H9 (cell line): ENCODE results near the gene PFKFB2. TPM values are rescaled to one million over a fixed set of nuclear protein-coding genes. Genes with fewer than 3 reads are reported as not detected.

Experiments
- DNase-seq: peaks from one replicate; pipeline ENCODE4 v3.0.0-alpha.2; 2017
- H2AFZ ChIP-seq: one replicate; pipeline ENCODE4 v1.6.1; 2013; ENCODE audit warnings: mild to moderate bottlenecking, low read length, control low read depth, moderate library complexity
- H2AK5ac ChIP-seq: 2 replicates; pipeline ENCODE4 v1.6.1; 2013; ENCODE audit warnings: low read length, control low read depth, mixed read lengths; ENCODE audit not compliant: insufficient read length
- H2BK120ac ChIP-seq: one replicate; pipeline ENCODE4 v1.6.1; 2013; ENCODE audit warnings: low read depth, mild to moderate bottlenecking, low read length, control low read depth, inconsistent platforms; ENCODE audit not compliant: poor library complexity, severe bottlenecking
- H2BK12ac ChIP-seq: 2 replicates; pipeline ENCODE4 v1.6.1; 2013; ENCODE audit warnings: low read length, control low read depth, mixed read lengths, low read depth; ENCODE audit not compliant: insufficient read length
- H2BK15ac ChIP-seq: 2 replicates; pipeline ENCODE4 v1.6.1; 2013; ENCODE audit warnings: low read depth, low read length, control low read depth
- H2BK20ac ChIP-seq: one replicate; pipeline ENCODE4 v1.6.1; 2013; ENCODE audit warnings: low read depth, mild to moderate bottlenecking, low read length, control low read depth, inconsistent platforms; ENCODE audit not compliant: poor library complexity, severe bottlenecking
- H2BK5ac ChIP-seq: 2 replicates; pipeline ENCODE4 v1.6.1; 2013; ENCODE audit warnings: low read length, control low read depth, mixed read lengths; ENCODE audit not compliant: insufficient read length
- H3K14ac ChIP-seq: 2 replicates; pipeline ENCODE4 v1.6.1; 2013; ENCODE audit warnings: low read length, control low read depth; ENCODE audit not compliant: insufficient read depth
- H3K18ac ChIP-seq: 2 replicates; pipeline ENCODE4 v1.6.1; 2013; ENCODE audit warnings: low read depth, mild to moderate bottlenecking, mixed read lengths, low read length, control low read depth; ENCODE audit not compliant: insufficient read length
- H3K23ac ChIP-seq: 2 replicates; pipeline ENCODE4 v1.6.1; 2013; ENCODE audit warnings: low read length, control low read depth, mixed read lengths, low read depth; ENCODE audit not compliant: insufficient read length
- H3K23me2 ChIP-seq: 2 replicates; pipeline ENCODE4 v1.6.1; 2013; ENCODE audit warnings: low read depth, mild to moderate bottlenecking, mixed read lengths, low read length, control low read depth; ENCODE audit not compliant: insufficient read length, poor library complexity, severe bottlenecking
- H3K27ac ChIP-seq: 2 replicates; pipeline ENCODE4 v1.5.1; 2013; ENCODE audit warnings: low read length, control low read depth, mixed read lengths, low read depth; ENCODE audit not compliant: insufficient read length
- H3K27me3 ChIP-seq: 2 replicates; pipeline ENCODE4 v1.6.1; 2013; ENCODE audit warnings: low read length, control low read depth, inconsistent platforms; ENCODE audit not compliant: insufficient read depth
- H3K4ac ChIP-seq: 2 replicates; pipeline ENCODE4 v1.6.1; 2013; ENCODE audit warnings: low read depth, mild to moderate bottlenecking, control low read depth, inconsistent platforms, low read length, moderate library complexity
- H3K4me1 ChIP-seq: 2 replicates; pipeline ENCODE4 v1.6.1; 2013; ENCODE audit warnings: low read length, control low read depth, inconsistent platforms; ENCODE audit not compliant: insufficient read depth
- H3K4me2 ChIP-seq: 2 replicates; pipeline ENCODE4 v1.6.1; 2013; ENCODE audit warnings: low read length, control low read depth, mixed read lengths; ENCODE audit not compliant: insufficient read length, insufficient read depth
- H3K56ac ChIP-seq: 2 replicates; pipeline ENCODE4 v1.6.1; 2013; ENCODE audit warnings: low read depth, mild to moderate bottlenecking, mixed read lengths, low read length, control low read depth; ENCODE audit not compliant: insufficient read length
- H3K79me1 ChIP-seq: 2 replicates; pipeline ENCODE4 v1.6.1; 2013; ENCODE audit warnings: low read depth, mild to moderate bottlenecking, moderate library complexity, low read length, control low read depth, inconsistent platforms; ENCODE audit not compliant: insufficient read depth, poor library complexity, severe bottlenecking
- H3K79me2 ChIP-seq: 2 replicates; pipeline ENCODE4 v1.6.1; 2013; ENCODE audit warnings: low read length, control low read depth, inconsistent platforms; ENCODE audit not compliant: insufficient read depth
- H3K9ac ChIP-seq: 2 replicates; pipeline ENCODE4 v1.6.1; 2013; ENCODE audit warnings: low read length, control low read depth, mixed read lengths; ENCODE audit not compliant: insufficient read length; ENCODE audit errors: extremely low read depth
- H3K9me3 ChIP-seq: one replicate; pipeline ENCODE4 v1.6.1; 2013; ENCODE audit warnings: low read depth, low read length, inconsistent platforms; ENCODE audit not compliant: control insufficient read depth
- H3T11ph ChIP-seq: one replicate; pipeline ENCODE4 v1.6.1; 2013; ENCODE audit warnings: mild to moderate bottlenecking, low read length, control low read depth, inconsistent platforms
- H4K20me1 ChIP-seq: one replicate; pipeline ENCODE4 v1.6.1; 2013; ENCODE audit not compliant: control insufficient read depth, insufficient read length, insufficient read depth
- H4K5ac ChIP-seq: 2 replicates; pipeline ENCODE4 v1.6.1; 2013; ENCODE audit warnings: low read depth, mild to moderate bottlenecking, mixed read lengths, low read length, control low read depth; ENCODE audit not compliant: insufficient read length
- H4K8ac ChIP-seq: replicated peaks from 2 replicates; pipeline ENCODE4 v1.6.1; 2013; ENCODE audit warnings: low read length, control low read depth, mixed read lengths, low read depth; ENCODE audit not compliant: insufficient read length
- H4K91ac ChIP-seq: 2 replicates; pipeline ENCODE4 v1.6.1; 2013; ENCODE audit warnings: low read depth, mild to moderate bottlenecking, moderate library complexity, mixed read lengths, low read length, control low read depth; ENCODE audit not compliant: insufficient read length
- H3K27ac Mint-ChIP-seq, 3 experiments: 2 replicates in 2 of 3; 3 replicates in 1 of 3; pipeline ENCODE4 v1.8.0; 2020 to 2021; ENCODE audit warnings: mixed read lengths in 3 of 3, mild to moderate bottlenecking in 1 of 3, moderate library complexity in 1 of 3
- H3K27me3 Mint-ChIP-seq: 2 replicates; pipeline ENCODE4 v1.8.0; 2021; ENCODE audit warnings: low read depth, mild to moderate bottlenecking, moderate library complexity, mixed read lengths
- H3K36me3 Mint-ChIP-seq, 3 experiments: 2 replicates in 2 of 3; 3 replicates in 1 of 3; pipeline ENCODE4 v1.8.0; 2020 to 2021; ENCODE audit warnings: low read depth in 3 of 3, mixed read lengths in 3 of 3; ENCODE audit not compliant: insufficient read depth in 1 of 3
- H3K4me1 Mint-ChIP-seq, 2 experiments: 2 replicates each; pipeline ENCODE4 v1.8.0; 2020; ENCODE audit warnings: mixed read lengths in 2 of 2
- H3K4me3 Mint-ChIP-seq, 2 experiments: 2 replicates in 1 of 2; 3 replicates in 1 of 2; pipeline ENCODE4 v1.8.0; 2020 to 2021; ENCODE audit warnings: mild to moderate bottlenecking in 2 of 2, mixed read lengths in 2 of 2, moderate library complexity in 1 of 2
- H3K9me3 Mint-ChIP-seq, 2 experiments: 2 replicates in 1 of 2; 3 replicates in 1 of 2; pipeline ENCODE4 v1.8.0; 2020; ENCODE audit warnings: mild to moderate bottlenecking in 2 of 2, mixed read lengths in 2 of 2, moderate library complexity in 1 of 2
- CTCF ChIP-seq: fragments of 200-600 bp; sonication (generic); conservative IDR thresholded peaks from 3 replicates; pipeline ENCODE4 v1.8.0; 2021; ENCODE audit warnings: antibody characterized with exemption, mild to moderate bottlenecking
- WGBS: extraction: QIAGEN DNeasy Blood & Tissue Kit; methylation state at CpG from one replicate; pipeline ENCODE4 v1.1.7; 2013; ENCODE audit warnings: missing lambda C conversion rate, low lambda C conversion rate, mixed read lengths; ENCODE audit not compliant: insufficient read length; ENCODE audit errors: extremely low coverage; 5-methylcytosine and 5-hydroxymethylcytosine counted together
- total RNA-seq: library from RNA; stranded (reverse); gene quantifications from 2 replicates; pipeline ENCODE4 v1.2.1, GENCODE V29; 2021

PFKFB2 gene
- total RNA-seq, 1 experiment from 2014 or later = 14.6 TPM

GRCh38 chr1:207072233-207072632 lies 19.2 kb downstream of the PFKFB2 start:
- TF ChIP-seq CTCF = no peak
- Mint-ChIP-seq H3K9me3 (no peaks in the 10 kb centered on the region), H3K4me3 (no peak overlapping the region)

More at GRCh38 chr1:207072233-207072632, 19.2 kb downstream of the PFKFB2 start:
- peaks cover 4 to 26% (median 21%) of the 10 kb centered on the region in 3 experiments; a peak in 6 of 7 replicates for H3K36me3 Mint-ChIP-seq
- H2BK5ac ChIP-seq = no peak overlapping the region
- H2AFZ ChIP-seq = no peak overlapping the region
- no peak for DNase-seq
- H4K5ac ChIP-seq = no peak overlapping the region
- no peaks in the 10 kb centered on the region for H4K20me1 ChIP-seq
- H3K27ac ChIP-seq = no peak overlapping the region
- WGBS = no CpG with 5 or more reads among the region's 8 CpGs
- H3K9me3 ChIP-seq = no peaks in the 10 kb centered on the region
- H3K4ac ChIP-seq = no peak overlapping the region
- no peak overlapping the region for H4K91ac ChIP-seq
- H3K23ac ChIP-seq = no peak overlapping the region
- H3K4me1 ChIP-seq = no peaks in the 10 kb centered on the region
- H4K8ac ChIP-seq = no peak overlapping the region
- H3K27me3 Mint-ChIP-seq = no peaks in the 10 kb centered on the region
- H3K18ac ChIP-seq = no peak overlapping the region
- no peak overlapping the region for H2BK20ac ChIP-seq
- H2BK12ac ChIP-seq = no peak overlapping the region
- no peak overlapping the region for H3T11ph ChIP-seq
- H3K79me1 ChIP-seq = no peaks in the 10 kb centered on the region
- peak overlapping the region in 1 of 3 experiments; percentile 32; a peak in 1 of 7 replicates for H3K27ac Mint-ChIP-seq
- H3K79me2 ChIP-seq = no peaks in the 10 kb centered on the region
- H2AK5ac ChIP-seq = no peak overlapping the region
- H3K9ac ChIP-seq = no peak overlapping the region
- H3K4me2 ChIP-seq = no peak overlapping the region
- no peaks in the 10 kb centered on the region for H3K4me1 Mint-ChIP-seq
- H3K23me2 ChIP-seq = no peaks in the 10 kb centered on the region
- H2BK120ac ChIP-seq = no peak overlapping the region
- no peak overlapping the region for H2BK15ac ChIP-seq
- H3K14ac ChIP-seq = no peak overlapping the region
- H3K27me3 ChIP-seq = no peaks in the 10 kb centered on the region
- no peak overlapping the region for H3K56ac ChIP-seq
